GM19023 (cell line): ENCODE measurements around the gene CPED1.

Experiments used
- ATAC-seq: cut with Tn5 transposase; IDR thresholded peaks from one replicate; pipeline ENCODE4 v1.9.1; 2021; ENCODE audit warnings: mild to moderate bottlenecking, moderate library complexity; ENCODE audit not compliant: unreplicated experiment

CPED1 gene

GRCh38 chr7:121132940-121133339 lies 144.4 kb downstream of the CPED1 start:
- no peak for ATAC-seq

- no peak for ATAC-seq
These were observed 144.9 kb downstream of the CPED1 start for GRCh38 chr7:121133444-121133843.

GRCh38 chr7:121137580-121137979 lies 149.1 kb downstream of the CPED1 start:
- ATAC-seq: no peak

GRCh38 chr7:121138262-121138933 lies 149.9 kb downstream of the CPED1 start:
- peak; percentile 100 for ATAC-seq

- ATAC-seq: no peak
These were observed 150.9 kb downstream of the CPED1 start for GRCh38 chr7:121139427-121139826.

GRCh38 chr7:121140790-121141189 lies 152.3 kb downstream of the CPED1 start:
- ATAC-seq: no peak

GRCh38 chr7:121151774-121152221 lies 163.3 kb downstream of the CPED1 start:
- no peak for ATAC-seq

- ATAC-seq: no peak
These were observed 164.9 kb downstream of the CPED1 start for GRCh38 chr7:121153411-121153810.

- no peak for ATAC-seq
These were observed 165.5 kb downstream of the CPED1 start for GRCh38 chr7:121153995-121154394.

- ATAC-seq: no peak
These were observed 168.3 kb downstream of the CPED1 start for GRCh38 chr7:121156825-121157224.

GRCh38 chr7:121157341-121157751 lies 168.8 kb downstream of the CPED1 start:
- ATAC-seq: no peak

- ATAC-seq: no peak
These were observed 169.5 kb downstream of the CPED1 start for GRCh38 chr7:121157885-121158590.

GRCh38 chr7:121158665-121159064 lies 170.2 kb downstream of the CPED1 start:
- no peak for ATAC-seq

- ATAC-seq: no peak
These were observed 171.0 kb downstream of the CPED1 start for GRCh38 chr7:121159553-121159952.

- ATAC-seq: no peak
These were observed 171.9 kb downstream of the CPED1 start for GRCh38 chr7:121160150-121161008.

- ATAC-seq: no peak
These were observed 175.2 kb downstream of the CPED1 start for GRCh38 chr7:121163699-121164098.

- ATAC-seq: no peak
These were observed 175.7 kb downstream of the CPED1 start for GRCh38 chr7:121164247-121164646.

- no peak for ATAC-seq
These were observed 178.4 kb downstream of the CPED1 start for GRCh38 chr7:121166916-121167315.

GRCh38 chr7:121167971-121168370 lies 179.5 kb downstream of the CPED1 start:
- no peak for ATAC-seq

GRCh38 chr7:121169469-121169868 lies 181.0 kb downstream of the CPED1 start:
- ATAC-seq: no peak

- no peak for ATAC-seq
These were observed 184.0 kb downstream of the CPED1 start for GRCh38 chr7:121172484-121172883.
